ENCODE measurements around the gene PROC. TPM values are rescaled to one million over a fixed set of nuclear protein-coding genes. Genes with fewer than 3 reads are reported as not detected.

PROC gene
- total and polyA plus RNA-seq, 9 of the 15 experiments (the other 6 are each of a cell fraction or from before 2014, with no cell fraction given), result not detected

DNA sequence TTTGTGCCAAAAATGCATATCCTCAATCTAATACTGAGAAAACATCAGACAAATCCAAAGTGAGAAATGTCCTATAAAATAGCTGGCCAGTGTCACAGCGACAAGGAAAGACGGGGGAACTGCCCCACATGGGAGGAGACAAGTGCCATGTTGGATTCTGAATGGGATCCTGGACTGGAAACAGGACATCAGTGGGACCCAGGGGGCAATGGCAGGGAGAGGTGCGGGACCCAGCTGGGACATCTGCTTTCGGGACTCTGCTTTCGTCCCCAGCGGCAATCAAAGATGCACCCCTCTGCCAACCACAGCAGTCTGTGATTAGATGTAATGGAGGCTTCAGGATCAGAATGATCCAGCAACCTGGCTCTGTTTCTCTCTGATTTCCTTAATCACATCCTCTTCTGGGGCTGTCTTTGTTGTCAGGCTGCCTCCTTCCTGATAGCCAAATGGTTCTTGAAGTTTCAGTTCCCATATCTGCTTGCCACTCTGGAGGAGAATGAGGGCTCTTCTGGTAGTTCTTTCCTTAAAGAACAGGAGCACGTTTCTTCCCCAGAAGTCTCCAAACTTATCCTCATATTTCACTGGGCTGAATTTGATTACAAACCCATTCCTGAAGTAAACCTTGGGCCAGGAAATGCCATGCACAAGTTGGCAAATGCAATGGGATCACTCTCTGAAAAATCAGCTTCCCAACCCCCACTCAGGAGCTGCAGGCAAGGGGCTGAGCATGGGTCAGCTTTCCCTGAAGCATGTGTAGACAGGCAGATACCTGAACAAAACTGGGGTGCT lies 13.6 kb upstream of the PROC start:
- FAIRE-seq (peak; percentile 51), DNase-seq (ENCODE audit: extremely low read depth in 1 of 4, low spot score in 3 of 4) (no peak), ATAC-seq (no peak)
- Histone ChIP-seq H3K4me1 (replicated peaks in 1 of 2; ENCODE audit: control insufficient read depth in 2 of 2, insufficient read depth in 2 of 2, low read length in 2 of 2) (peaks cover 16 to 27% of the 10 kb centered on the region in 2 experiments), H3K9ac (ENCODE audit: insufficient read depth in 1 of 2, low read depth in 2 of 2, low read length in 2 of 2) (no peak overlapping the region), H3K36me3 (ENCODE audit: control insufficient read depth, insufficient read depth, low read length) (no peaks in the 10 kb centered on the region), H3K4me2 (ENCODE audit: insufficient read depth, low read length) (no peak overlapping the region; the same call in 1 of the 2 replicates), H3K9me1 (ENCODE audit: control insufficient read depth, insufficient read depth, low read length) (no peaks in the 10 kb centered on the region), H3K27ac (ENCODE audit: extremely low read depth, low read depth, low read length) (no peak overlapping the region), H4K20me1 (replicated peaks; ENCODE audit: control insufficient read depth, insufficient read depth, low read length) (no peaks in the 10 kb centered on the region), H3K9me3 (replicated peaks; ENCODE audit: control insufficient read depth, insufficient read depth, low read depth, low read length) (no peaks in the 10 kb centered on the region), H3K27me3 (ENCODE audit: control insufficient read depth in 2 of 2, insufficient read depth in 2 of 2, low read length in 2 of 2) (no peaks in the 10 kb centered on the region), H3K79me2 (ENCODE audit: control insufficient read depth, insufficient read depth, low read length) (no peaks in the 10 kb centered on the region), H3K4me3 (no peak overlapping the region), H2AFZ (ENCODE audit: low read depth, low read length) (peak overlapping the region; percentile 41; the same call in 1 of the 2 replicates)
- no TSS peak for BruUV-seq (replicated peaks)
- ChIA-PET CTCF (ENCODE audit: low intra/inter-chr PET ratio) (no interaction called here), POLR2A (interaction anchor here (1.2 to 1.3 kb wide), 2 partner anchors 9 to 12 kb away, joined by 3 to 5 read pairs; no protein-coding TSS in a partner anchor)
- WGBS (ENCODE audit: insufficient coverage, low coverage, missing lambda C conversion rate), result 22% methylated on average over 6 of the region's 7 CpGs
- TF ChIP-seq CBFA2T2 (conservative IDR thresholded peaks at IDR 0.05) (0 out of 2 replicates have a peak, but pooled peaks have one; percentile 4), CBFA2T3 (IDR thresholded peaks at IDR 0.05) (peak; percentile 27; the same call in 1 of the 2 replicates), ZC3H8 (IDR thresholded peaks at IDR 0.05) (no peak)
- intact Hi-C loops (cut with micrococcal nuclease), result loop anchor here (2.0 kb wide), 1 partner anchor 14 kb away; no protein-coding TSS in a partner anchor
- in situ Hi-C loops (cut with MboI), result no loop called here

DNA sequence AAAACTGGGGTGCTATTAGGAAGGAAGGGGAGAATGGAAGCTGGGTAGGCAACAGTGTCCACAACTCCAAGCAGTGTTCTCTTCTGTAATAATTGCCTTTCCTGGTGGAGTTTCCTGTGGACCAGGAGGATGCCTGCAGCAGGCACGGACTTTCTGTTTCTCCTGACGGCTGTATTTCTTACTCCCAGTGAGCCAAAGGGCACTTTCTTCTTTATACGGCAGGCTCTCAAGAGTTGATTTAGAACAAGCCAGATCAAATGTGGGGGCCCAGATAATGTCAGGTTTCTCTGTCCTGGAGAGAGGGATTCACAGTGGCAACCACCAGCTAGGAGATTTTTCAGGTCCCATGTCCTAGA lies 13.0 kb upstream of the PROC start:
- ChIA-PET CTCF (ENCODE audit: low intra/inter-chr PET ratio) (no interaction called here), POLR2A (interaction anchor here (0.7 to 1.3 kb wide), 3 partner anchors 9 to 11 kb away, joined by 3 to 5 read pairs (median 3); no protein-coding TSS in a partner anchor)
- intact Hi-C loops (cut with micrococcal nuclease), result loop anchor here (2.0 kb wide), 1 partner anchor 14 kb away; no protein-coding TSS in a partner anchor
- H3K9ac ChIP-seq (ENCODE audit: insufficient read depth in 1 of 2, low read depth in 2 of 2, low read length in 2 of 2), result no peak overlapping the region
- FAIRE-seq (no peak), ATAC-seq (no peak), DNase-seq (ENCODE audit: extremely low read depth in 1 of 4, low spot score in 3 of 4) (no peak)
- no peaks in the 10 kb centered on the region for H4K20me1 ChIP-seq (replicated peaks; ENCODE audit: control insufficient read depth, insufficient read depth, low read length)
- in situ Hi-C loops (cut with MboI), result no loop called here
- H3K4me3 ChIP-seq, result no peak overlapping the region
- WGBS (ENCODE audit: insufficient coverage, low coverage, missing lambda C conversion rate), result 40% methylated on average over 3 of the region's 3 CpGs
- no peak overlapping the region; the same call in 1 of the 2 replicates for H3K4me2 ChIP-seq (ENCODE audit: insufficient read depth, low read length)
- no peaks in the 10 kb centered on the region for H3K9me3 ChIP-seq (replicated peaks; ENCODE audit: control insufficient read depth, insufficient read depth, low read depth, low read length)
- no peaks in the 10 kb centered on the region for H3K79me2 ChIP-seq (ENCODE audit: control insufficient read depth, insufficient read depth, low read length)
- peak overlapping the region; percentile 41; the same call in 1 of the 2 replicates for H2AFZ ChIP-seq (ENCODE audit: low read depth, low read length)
- H3K4me1 ChIP-seq (replicated peaks in 1 of 2; ENCODE audit: control insufficient read depth in 2 of 2, insufficient read depth in 2 of 2, low read length in 2 of 2), result peaks cover 16 to 27% of the 10 kb centered on the region in 2 experiments
- BruUV-seq (replicated peaks), result no TSS peak
- no peak overlapping the region for H3K27ac ChIP-seq (ENCODE audit: extremely low read depth, low read depth, low read length)
- TF ChIP-seq DIDO1 (tag; IDR thresholded peaks at IDR 0.05; ENCODE audit: low read depth), result no peak
- H3K9me1 ChIP-seq (ENCODE audit: control insufficient read depth, insufficient read depth, low read length), result no peaks in the 10 kb centered on the region
- H3K36me3 ChIP-seq (ENCODE audit: control insufficient read depth, insufficient read depth, low read length), result no peaks in the 10 kb centered on the region
- H3K27me3 ChIP-seq (ENCODE audit: control insufficient read depth in 2 of 2, insufficient read depth in 2 of 2, low read length in 2 of 2), result no peaks in the 10 kb centered on the region
